Activated CD4-positive, alpha-beta memory T cell treated with anti-CD3 and anti-CD28 coated beads for 36 hours (primary cell): ENCODE results near the gene CLEC18B. TPM values are rescaled to one million over a fixed set of nuclear protein-coding genes. Genes with fewer than 3 reads are reported as not detected.

Experiments
- total RNA-seq, 2 experiments: library from RNA; stranded (reverse); gene quantifications; one replicate each; pipeline ENCODE4 v1.2.3, GENCODE V29; 2021

CLEC18B gene
- total RNA-seq, 2 experiments from 2014 or later = 0.34 TPM; not detected in 1

Other genes with a start within 250 kb of the CLEC18B start
- gene PSMD7, start 124.7 kb downstream of the CLEC18B start, total RNA-seq = 100 to 1,000 TPM; 119 to 123 TPM
- under 1 TPM in 1 of 2 experiments, not detected in 1; 0.58 TPM for gene NPIPB15, start 45.2 kb downstream of the CLEC18B start, total RNA-seq
- 10 to 100 TPM; 58.1 to 63.8 TPM for gene GLG1, start 185.6 kb upstream of the CLEC18B start, total RNA-seq
- gene RFWD3, start 245.4 kb upstream of the CLEC18B start, total RNA-seq = 100 to 1,000 TPM in 1 of 2 experiments, 10 to 100 TPM in 1; 95.3 to 109 TPM